ENCODE results near the gene ARMS2.
A peak's percentile ranks its signal among the peaks of the same experiment; 100 is the strongest.

Gene ARMS2

DNA sequence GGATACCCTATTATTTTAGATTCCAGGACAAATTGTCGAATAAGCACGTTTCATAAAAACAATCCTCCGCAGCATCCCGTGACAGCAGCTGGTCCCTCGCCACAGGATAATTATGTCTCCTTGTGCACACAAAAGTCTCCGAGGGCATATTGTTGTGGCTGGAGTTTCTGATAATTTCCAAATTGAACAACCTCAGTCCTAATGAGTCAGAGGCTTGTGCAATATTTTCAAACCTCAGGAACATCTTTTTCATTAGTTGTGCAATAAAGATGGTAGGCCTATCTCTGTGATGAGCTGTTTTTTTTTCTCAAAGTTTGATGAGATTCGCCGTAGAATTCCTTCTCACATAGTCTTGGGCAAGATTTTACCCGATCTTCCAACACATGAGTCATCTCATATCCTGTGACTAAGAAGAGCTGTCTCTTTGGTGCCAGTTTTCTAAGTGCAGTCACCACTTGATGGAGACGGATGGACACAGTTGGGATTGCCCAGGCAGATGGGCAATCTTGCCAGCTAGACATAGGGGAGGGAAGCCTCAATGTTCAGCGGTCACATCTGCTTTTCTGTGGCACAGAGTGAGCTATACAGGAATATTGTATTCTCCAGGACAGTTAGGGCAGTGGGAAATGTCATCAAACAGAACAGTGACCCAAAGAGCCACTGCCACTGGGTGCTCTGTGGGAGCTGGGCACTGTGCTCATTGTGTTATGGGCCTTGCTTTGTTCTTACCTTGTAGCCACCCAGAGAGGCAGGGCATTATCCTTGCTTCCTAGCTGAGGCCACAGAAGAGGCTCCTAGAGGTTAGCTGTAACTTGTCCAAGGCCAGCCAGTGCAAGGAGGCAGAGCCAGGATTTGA lies 14.7 kb downstream of the ARMS2 start:
- peaks cover 35% of the 10 kb centered on the region for H3K4me1 ChIP-seq (ENCODE audit: insufficient read depth, poor library complexity, severe bottlenecking)
- TF ChIP-seq, protein P1, sequence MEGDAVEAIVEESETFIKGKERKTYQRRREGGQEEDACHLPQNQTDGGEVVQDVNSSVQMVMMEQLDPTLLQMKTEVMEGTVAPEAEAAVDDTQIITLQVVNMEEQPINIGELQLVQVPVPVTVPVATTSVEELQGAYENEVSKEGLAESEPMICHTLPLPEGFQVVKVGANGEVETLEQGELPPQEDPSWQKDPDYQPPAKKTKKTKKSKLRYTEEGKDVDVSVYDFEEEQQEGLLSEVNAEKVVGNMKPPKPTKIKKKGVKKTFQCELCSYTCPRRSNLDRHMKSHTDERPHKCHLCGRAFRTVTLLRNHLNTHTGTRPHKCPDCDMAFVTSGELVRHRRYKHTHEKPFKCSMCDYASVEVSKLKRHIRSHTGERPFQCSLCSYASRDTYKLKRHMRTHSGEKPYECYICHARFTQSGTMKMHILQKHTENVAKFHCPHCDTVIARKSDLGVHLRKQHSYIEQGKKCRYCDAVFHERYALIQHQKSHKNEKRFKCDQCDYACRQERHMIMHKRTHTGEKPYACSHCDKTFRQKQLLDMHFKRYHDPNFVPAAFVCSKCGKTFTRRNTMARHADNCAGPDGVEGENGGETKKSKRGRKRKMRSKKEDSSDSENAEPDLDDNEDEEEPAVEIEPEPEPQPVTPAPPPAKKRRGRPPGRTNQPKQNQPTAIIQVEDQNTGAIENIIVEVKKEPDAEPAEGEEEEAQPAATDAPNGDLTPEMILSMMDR (IDR thresholded peaks at IDR 0.05; ENCODE audit: poor library complexity, severe bottlenecking): peak; percentile 65
- peak; percentile 88 for ATAC-seq (ENCODE audit: low read depth)
- no peaks in the 10 kb centered on the region for H3K9me3 ChIP-seq (ENCODE audit: severe bottlenecking)
- DNase-seq (ENCODE audit: low spot score): no peak
- no peaks in the 10 kb centered on the region for H3K27me3 ChIP-seq (ENCODE audit: insufficient read depth, poor library complexity, severe bottlenecking)
- H3K27ac ChIP-seq (ENCODE audit: poor library complexity, severe bottlenecking): peak overlapping the region; percentile 90
- H3K36me3 ChIP-seq (ENCODE audit: low read depth): peaks cover 16% of the 10 kb centered on the region
- no peak overlapping the region for H3K4me3 ChIP-seq (ENCODE audit: severe bottlenecking)

DNA sequence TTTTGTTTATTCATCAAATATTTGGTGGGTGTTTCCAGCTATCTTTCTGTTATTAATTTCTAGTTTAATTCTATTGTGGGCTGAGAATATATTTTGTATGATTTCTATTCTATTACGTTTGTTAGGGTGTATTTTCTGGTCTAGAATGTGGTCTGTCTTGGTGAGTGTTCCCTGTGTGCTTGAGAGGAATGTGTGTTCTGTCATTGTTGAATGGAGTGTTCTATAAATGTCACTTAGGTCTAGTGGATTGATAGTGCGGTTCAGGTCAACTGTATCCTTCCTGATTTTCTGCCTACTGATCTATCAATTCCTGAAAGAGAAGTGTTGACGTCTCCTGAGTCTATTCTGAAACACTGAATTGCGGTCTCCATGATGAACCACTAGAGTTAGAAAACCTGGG lies 15.4 kb downstream of the ARMS2 start:
- Histone ChIP-seq H3K4me1 (ENCODE audit: insufficient read depth, poor library complexity, severe bottlenecking) (peaks cover 38% of the 10 kb centered on the region), H3K36me3 (ENCODE audit: low read depth) (peaks cover 11% of the 10 kb centered on the region), H3K9me3 (ENCODE audit: severe bottlenecking) (no peaks in the 10 kb centered on the region), H3K27me3 (ENCODE audit: insufficient read depth, poor library complexity, severe bottlenecking) (no peaks in the 10 kb centered on the region), H3K4me3 (ENCODE audit: severe bottlenecking) (no peak overlapping the region), H3K27ac (ENCODE audit: poor library complexity, severe bottlenecking) (peak overlapping the region; percentile 90)
- TF ChIP-seq, protein P1 (IDR thresholded peaks at IDR 0.05; ENCODE audit: poor library complexity, severe bottlenecking): no peak
- no peak for ATAC-seq (ENCODE audit: low read depth)
- DNase-seq (ENCODE audit: low spot score): no peak

DNA sequence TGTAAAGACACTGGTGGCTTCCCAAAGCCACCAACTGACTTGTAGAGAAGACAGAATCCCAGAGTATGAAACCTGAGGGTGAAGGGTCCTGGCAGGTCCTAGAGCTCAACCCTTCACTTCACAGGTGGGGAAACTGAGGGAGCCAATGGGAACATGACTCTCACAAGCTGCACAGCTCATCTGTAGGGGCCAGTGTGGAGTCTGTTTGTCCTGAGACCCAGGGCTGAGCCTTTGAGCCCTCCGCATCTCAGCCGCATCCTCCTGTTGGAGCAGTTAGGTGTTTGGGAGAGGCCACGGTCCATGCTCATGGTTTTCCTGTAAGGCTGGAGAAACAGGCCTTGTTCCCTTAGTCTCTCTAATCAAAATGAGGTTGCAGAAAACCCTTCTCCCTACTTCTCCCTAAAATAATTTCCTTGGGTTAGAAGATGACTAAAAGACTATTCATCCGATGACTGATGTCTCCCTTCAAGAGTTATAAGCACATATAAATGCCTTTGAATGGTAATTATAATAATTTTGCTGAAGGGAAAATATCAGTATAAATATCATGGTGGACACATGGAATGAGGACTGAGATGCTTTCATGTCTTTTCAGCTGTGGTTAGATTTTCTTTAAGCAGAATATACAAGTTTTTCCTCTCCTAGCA lies 17.2 kb downstream of the ARMS2 start:
- Histone ChIP-seq H3K4me1 (ENCODE audit: insufficient read depth, poor library complexity, severe bottlenecking) (peaks cover 55% of the 10 kb centered on the region), H3K27ac (ENCODE audit: poor library complexity, severe bottlenecking) (peak overlapping the region; percentile 59), H3K36me3 (ENCODE audit: low read depth) (peaks cover 11% of the 10 kb centered on the region), H3K4me3 (ENCODE audit: severe bottlenecking) (no peak overlapping the region), H3K27me3 (ENCODE audit: insufficient read depth, poor library complexity, severe bottlenecking) (no peaks in the 10 kb centered on the region), H3K9me3 (ENCODE audit: severe bottlenecking) (no peaks in the 10 kb centered on the region)
- TF ChIP-seq, protein P1 (IDR thresholded peaks at IDR 0.05; ENCODE audit: poor library complexity, severe bottlenecking): no peak
- DNase-seq (ENCODE audit: low spot score) (no peak), ATAC-seq (ENCODE audit: low read depth) (peak; percentile 24; the same call in 1 of the 3 replicates)

DNA sequence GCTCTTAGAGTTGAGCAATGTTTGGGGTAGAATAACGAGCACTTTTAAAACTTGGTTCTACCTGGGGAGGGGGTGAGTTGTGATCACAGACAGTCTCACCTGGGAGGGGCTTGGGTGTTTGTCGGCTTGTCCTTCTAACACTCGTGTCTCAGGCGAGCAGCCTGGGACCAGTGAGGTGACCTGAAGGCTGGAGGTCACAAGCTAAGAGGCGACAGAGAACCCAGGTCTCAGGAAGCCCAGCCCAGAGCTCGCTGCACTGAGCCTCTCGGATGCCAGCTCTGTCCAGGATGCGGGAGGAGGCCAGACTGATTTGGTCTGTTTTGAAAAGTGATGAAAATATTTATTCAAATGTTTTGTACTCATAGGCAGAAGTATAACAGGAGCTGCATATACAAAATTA lies 18.7 kb downstream of the ARMS2 start:
- Histone ChIP-seq H3K4me3 (ENCODE audit: severe bottlenecking) (no peak overlapping the region), H3K4me1 (ENCODE audit: insufficient read depth, poor library complexity, severe bottlenecking) (peaks cover 53% of the 10 kb centered on the region), H3K27ac (ENCODE audit: poor library complexity, severe bottlenecking) (no peak overlapping the region), H3K36me3 (ENCODE audit: low read depth) (peaks cover 7% of the 10 kb centered on the region), H3K27me3 (ENCODE audit: insufficient read depth, poor library complexity, severe bottlenecking) (no peaks in the 10 kb centered on the region), H3K9me3 (ENCODE audit: severe bottlenecking) (no peaks in the 10 kb centered on the region)
- TF ChIP-seq, protein P1 (IDR thresholded peaks at IDR 0.05; ENCODE audit: poor library complexity, severe bottlenecking): no peak
- ATAC-seq (ENCODE audit: low read depth) (no peak), DNase-seq (ENCODE audit: low spot score) (no peak)

Measured in RWPE2 (cell line).